ENCODE results near the gene AHI1.
"Not testable (repeated sequence)": the region's sequence is repeated elsewhere in the genome, so short reads cannot be mapped to it uniquely, and the experiment has no call there.

The AHI1 gene

DNA sequence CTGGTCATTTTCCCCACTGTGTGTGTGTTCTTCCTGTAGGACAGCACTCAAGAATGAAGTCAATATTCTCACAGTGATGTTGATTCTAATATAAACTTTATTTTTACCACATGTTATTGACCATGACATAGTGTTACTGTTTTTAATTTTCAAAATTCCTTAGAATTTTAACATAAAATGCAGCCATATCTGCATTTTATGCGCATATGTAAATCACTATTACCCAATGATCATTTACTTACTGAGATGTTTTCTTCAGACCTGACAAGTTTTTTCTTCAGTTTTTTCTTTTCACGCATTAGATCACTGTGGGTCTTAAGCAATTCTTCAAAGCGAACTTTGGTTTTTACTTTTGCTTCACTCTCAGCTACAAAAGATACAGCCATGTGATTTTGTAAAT is 7.2 kb downstream of the AHI1 start:
- no peaks in the 10 kb centered on the region; the same call in 1 of the 2 replicates for H3K36me3 ChIP-seq (ENCODE audit: insufficient read depth)
- H2AFZ ChIP-seq (ENCODE audit: low read depth) = no peak overlapping the region
- H3K9ac ChIP-seq = no peak overlapping the region
- no peaks in the 10 kb centered on the region for H3K4me1 ChIP-seq (ENCODE audit: low read depth, poor library complexity, severe bottlenecking)
- TF ChIP-seq, protein P1, sequence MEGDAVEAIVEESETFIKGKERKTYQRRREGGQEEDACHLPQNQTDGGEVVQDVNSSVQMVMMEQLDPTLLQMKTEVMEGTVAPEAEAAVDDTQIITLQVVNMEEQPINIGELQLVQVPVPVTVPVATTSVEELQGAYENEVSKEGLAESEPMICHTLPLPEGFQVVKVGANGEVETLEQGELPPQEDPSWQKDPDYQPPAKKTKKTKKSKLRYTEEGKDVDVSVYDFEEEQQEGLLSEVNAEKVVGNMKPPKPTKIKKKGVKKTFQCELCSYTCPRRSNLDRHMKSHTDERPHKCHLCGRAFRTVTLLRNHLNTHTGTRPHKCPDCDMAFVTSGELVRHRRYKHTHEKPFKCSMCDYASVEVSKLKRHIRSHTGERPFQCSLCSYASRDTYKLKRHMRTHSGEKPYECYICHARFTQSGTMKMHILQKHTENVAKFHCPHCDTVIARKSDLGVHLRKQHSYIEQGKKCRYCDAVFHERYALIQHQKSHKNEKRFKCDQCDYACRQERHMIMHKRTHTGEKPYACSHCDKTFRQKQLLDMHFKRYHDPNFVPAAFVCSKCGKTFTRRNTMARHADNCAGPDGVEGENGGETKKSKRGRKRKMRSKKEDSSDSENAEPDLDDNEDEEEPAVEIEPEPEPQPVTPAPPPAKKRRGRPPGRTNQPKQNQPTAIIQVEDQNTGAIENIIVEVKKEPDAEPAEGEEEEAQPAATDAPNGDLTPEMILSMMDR (conservative IDR thresholded peaks at IDR 0.05; ENCODE audit: low read depth, low read length) = no peak
- no peak overlapping the region for H3K27ac ChIP-seq
- no peaks in the 10 kb centered on the region; the same call in 1 of the 2 replicates for H3K79me2 ChIP-seq (ENCODE audit: insufficient read depth, low read depth)
- H3K4me2 ChIP-seq = no peak overlapping the region
- no peaks in the 10 kb centered on the region for H4K20me1 ChIP-seq (ENCODE audit: insufficient read depth)
- H3K27me3 ChIP-seq (ENCODE audit: insufficient read depth, low read depth) = no peaks in the 10 kb centered on the region
- H3K4me3 ChIP-seq (IDR thresholded peaks at IDR 0.05; ENCODE audit: insufficient read depth, low read depth, low read length) = no peak overlapping the region

DNA sequence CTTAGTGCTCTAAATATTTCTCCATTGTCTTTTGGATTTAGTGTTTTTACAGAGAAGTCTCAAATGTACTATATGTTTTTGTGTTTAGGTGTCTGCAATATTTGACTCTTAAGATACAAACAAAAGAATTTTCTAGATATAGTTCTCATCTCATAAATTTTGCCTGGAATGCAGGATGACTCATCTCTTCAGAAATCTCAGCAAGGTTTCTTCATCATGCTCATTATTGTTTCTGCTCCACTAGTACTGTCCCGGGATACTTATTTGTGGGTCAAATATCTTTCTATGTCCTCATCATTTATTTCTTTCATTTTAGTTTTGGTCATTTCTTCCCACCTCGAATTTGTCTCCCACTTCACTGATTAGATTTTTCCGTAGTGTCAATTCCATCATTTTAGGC is 9.5 kb downstream of the AHI1 start:
- Histone ChIP-seq H3K79me2 (ENCODE audit: insufficient read depth, low read depth) (no peaks in the 10 kb centered on the region), H3K9ac (no peak overlapping the region), H3K36me3 (ENCODE audit: insufficient read depth) (no peaks in the 10 kb centered on the region; the same call in 1 of the 2 replicates), H2AFZ (ENCODE audit: low read depth) (no peak overlapping the region), H4K20me1 (ENCODE audit: insufficient read depth) (no peaks in the 10 kb centered on the region), H3K4me3 (IDR thresholded peaks at IDR 0.05; ENCODE audit: insufficient read depth, low read depth, low read length) (no peak overlapping the region), H3K4me2 (no peak overlapping the region), H3K27ac (no peak overlapping the region), H3K27me3 (ENCODE audit: insufficient read depth, low read depth) (no peaks in the 10 kb centered on the region), H3K4me1 (ENCODE audit: low read depth, poor library complexity, severe bottlenecking) (no peaks in the 10 kb centered on the region)
- TF ChIP-seq, protein P1 (conservative IDR thresholded peaks at IDR 0.05; ENCODE audit: low read depth, low read length) = no peak

DNA sequence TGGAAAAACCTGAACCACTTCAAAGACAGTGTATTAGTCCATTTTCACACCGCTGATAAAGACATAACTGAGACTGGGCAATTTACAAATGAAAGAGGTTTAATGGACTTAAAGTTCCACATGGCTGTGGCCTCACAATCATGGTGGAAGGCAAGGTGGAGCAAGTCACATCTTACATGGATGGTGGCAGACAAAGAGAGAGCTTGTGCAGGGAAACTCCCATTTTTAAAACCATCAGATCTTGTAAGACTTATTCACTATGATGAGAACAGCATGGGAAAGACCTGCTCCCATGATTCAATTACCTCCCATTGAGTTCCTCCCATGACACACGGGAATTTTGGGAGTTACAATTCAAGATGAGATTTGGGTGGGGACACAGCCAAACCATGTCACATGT is 13.6 kb downstream of the AHI1 start:
- not testable (repeated sequence) for H3K4me2 ChIP-seq; H3K79me2 ChIP-seq (ENCODE audit: insufficient read depth, low read depth); H3K36me3 ChIP-seq (ENCODE audit: insufficient read depth)

DNA sequence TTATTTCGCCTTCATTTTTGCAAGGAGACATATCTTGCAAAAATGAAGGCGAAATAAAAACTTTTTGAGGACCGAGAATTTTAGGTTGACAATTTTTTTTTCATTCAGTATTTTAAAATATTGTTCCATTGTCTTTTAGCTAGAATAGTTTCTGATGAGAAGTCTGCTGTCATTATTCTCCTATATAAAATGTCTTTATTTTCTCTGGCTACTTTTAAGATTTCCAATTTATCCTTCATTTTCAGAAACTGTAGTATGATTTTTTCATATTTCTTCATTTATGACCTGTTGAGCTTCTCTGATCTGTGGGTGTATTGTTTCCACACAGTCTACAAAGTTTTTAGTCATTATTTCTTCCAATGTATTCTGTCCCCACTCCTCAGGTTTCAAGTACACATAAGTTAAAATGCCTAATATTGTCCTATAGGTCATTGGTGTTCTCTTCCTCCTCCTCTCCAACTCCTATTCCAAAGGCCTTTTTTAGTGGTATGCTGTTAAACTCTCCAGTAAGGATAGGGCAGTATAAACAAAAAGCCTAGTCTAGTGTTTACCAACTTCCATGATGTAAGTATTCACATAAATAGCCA is 15.7 kb downstream of the AHI1 start:
- no peak overlapping the region for H3K4me3 ChIP-seq (IDR thresholded peaks at IDR 0.05; ENCODE audit: insufficient read depth, low read depth, low read length)
- H3K4me2 ChIP-seq = no peak overlapping the region
- no peak overlapping the region for H2AFZ ChIP-seq (ENCODE audit: low read depth)
- no peaks in the 10 kb centered on the region for H3K4me1 ChIP-seq (ENCODE audit: low read depth, poor library complexity, severe bottlenecking)
- TF ChIP-seq, protein P1 (conservative IDR thresholded peaks at IDR 0.05; ENCODE audit: low read depth, low read length) = no peak
- no peak overlapping the region for H3K27ac ChIP-seq
- H3K79me2 ChIP-seq (ENCODE audit: insufficient read depth, low read depth) = no peaks in the 10 kb centered on the region
- H3K9ac ChIP-seq = no peak overlapping the region
- H3K36me3 ChIP-seq (ENCODE audit: insufficient read depth) = no peaks in the 10 kb centered on the region
- no peaks in the 10 kb centered on the region for H3K27me3 ChIP-seq (ENCODE audit: insufficient read depth, low read depth)
- H4K20me1 ChIP-seq (ENCODE audit: insufficient read depth) = no peaks in the 10 kb centered on the region

More for the DNA sequence above, 13.6 kb downstream of the AHI1 start:
- H2AFZ ChIP-seq (ENCODE audit: low read depth); H3K4me1 ChIP-seq (ENCODE audit: low read depth, poor library complexity, severe bottlenecking); H3K4me3 ChIP-seq (IDR thresholded peaks at IDR 0.05; ENCODE audit: insufficient read depth, low read depth, low read length); H3K27me3 ChIP-seq (ENCODE audit: insufficient read depth, low read depth); H3K9ac ChIP-seq; H3K27ac ChIP-seq; H4K20me1 ChIP-seq (ENCODE audit: insufficient read depth): not testable (repeated sequence)

DNA sequence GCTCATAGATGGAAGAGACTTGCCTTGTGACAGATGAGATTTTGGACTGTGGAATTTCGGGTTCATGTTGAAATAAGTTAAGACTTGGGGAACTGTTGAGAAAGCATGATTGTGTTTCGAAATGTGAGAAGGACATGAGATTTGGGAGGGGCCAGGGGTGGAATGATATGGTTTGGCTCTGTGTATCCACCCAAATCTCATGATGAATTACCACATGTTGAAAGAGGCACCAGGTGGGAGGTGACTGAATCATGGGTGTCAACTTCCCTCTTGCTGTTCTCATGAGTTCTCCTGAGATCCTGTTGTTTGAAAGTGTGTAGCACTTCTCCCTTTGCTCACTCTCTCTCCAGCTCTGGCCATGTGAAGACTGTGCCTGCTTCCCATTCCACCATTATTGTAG is 17.9 kb downstream of the AHI1 start:
- H3K4me2 ChIP-seq = no peak overlapping the region
- no peaks in the 10 kb centered on the region for H3K36me3 ChIP-seq (ENCODE audit: insufficient read depth)
- no peak overlapping the region for H2AFZ ChIP-seq (ENCODE audit: low read depth)
- no peak overlapping the region for H3K27ac ChIP-seq
- H3K27me3 ChIP-seq (ENCODE audit: insufficient read depth, low read depth) = no peaks in the 10 kb centered on the region
- TF ChIP-seq, protein P1 (conservative IDR thresholded peaks at IDR 0.05; ENCODE audit: low read depth, low read length) = no peak
- H3K4me3 ChIP-seq (IDR thresholded peaks at IDR 0.05; ENCODE audit: insufficient read depth, low read depth, low read length) = no peak overlapping the region
- no peaks in the 10 kb centered on the region for H3K4me1 ChIP-seq (ENCODE audit: low read depth, poor library complexity, severe bottlenecking)
- no peak overlapping the region for H3K9ac ChIP-seq
- no peaks in the 10 kb centered on the region for H4K20me1 ChIP-seq (ENCODE audit: insufficient read depth)
- H3K79me2 ChIP-seq (ENCODE audit: insufficient read depth, low read depth) = no peaks in the 10 kb centered on the region

All from KMS-11 (cell line).